KMS-11 (cell line): ENCODE measurements around the gene NEK7.

ENCODE experiments used
- H2AFZ ChIP-seq: fragments of 200-600 bp; sonication (generic); 2 replicates; pipeline ENCODE4 v1.6.1; 2016; ENCODE audit warnings: antibody characterized with exemption, mixed run types, low read depth
- H3K27ac ChIP-seq: fragments of 200-600 bp; sonication (generic); 2 replicates; pipeline ENCODE4 v1.6.1; 2016; ENCODE audit warnings: mild to moderate bottlenecking, mixed run types
- H3K27me3 ChIP-seq: fragments of 200-600 bp; sonication (generic); 2 replicates; pipeline ENCODE4 v1.6.1; 2017; ENCODE audit warnings: mild to moderate bottlenecking, low read depth, mixed run types, moderate library complexity; ENCODE audit not compliant: insufficient read depth
- H3K36me3 ChIP-seq: fragments of 200-600 bp; sonication (generic); 2 replicates; pipeline ENCODE4 v1.6.1; 2017; ENCODE audit warnings: mild to moderate bottlenecking, mixed run types; ENCODE audit not compliant: insufficient read depth
- H3K4me1 ChIP-seq: fragments of 200-600 bp; sonication (generic); 2 replicates; pipeline ENCODE4 v1.6.1; 2016; ENCODE audit warnings: mild to moderate bottlenecking, low read depth, mixed run types; ENCODE audit not compliant: poor library complexity, severe bottlenecking
- H3K4me2 ChIP-seq: fragments of 200-600 bp; sonication (generic); 2 replicates; pipeline ENCODE4 v1.7.0; 2016; ENCODE audit warnings: mild to moderate bottlenecking, mixed run types
- H3K4me3 ChIP-seq: fragments of 200-600 bp; sonication (generic); IDR thresholded peaks from 2 replicates; pipeline ENCODE4 v1.6.1; 2017; ENCODE audit warnings: low read depth, low read length, mixed read lengths; ENCODE audit not compliant: insufficient read depth
- H3K79me2 ChIP-seq: fragments of 200-600 bp; sonication (generic); 2 replicates; pipeline ENCODE4 v1.6.1; 2016; ENCODE audit warnings: low read depth, mixed run types; ENCODE audit not compliant: insufficient read depth
- H3K9ac ChIP-seq: fragments of 200-600 bp; sonication (generic); 2 replicates; pipeline ENCODE4 v1.6.1; 2016; ENCODE audit warnings: mild to moderate bottlenecking, mixed run types
- H4K20me1 ChIP-seq: fragments of 200-600 bp; sonication (generic); 2 replicates; pipeline ENCODE4 v1.6.1; 2016; ENCODE audit warnings: mild to moderate bottlenecking, mixed run types; ENCODE audit not compliant: insufficient read depth
- TF ChIP-seq, protein P1 (sequence below): fragments of 200-600 bp; sonication (generic); conservative IDR thresholded peaks from 2 replicates; pipeline ENCODE4 v1.6.1; 2017; ENCODE audit warnings: low read depth, mild to moderate bottlenecking, antibody characterized with exemption, low read length, moderate library complexity, mixed read lengths

The NEK7 gene

DNA sequence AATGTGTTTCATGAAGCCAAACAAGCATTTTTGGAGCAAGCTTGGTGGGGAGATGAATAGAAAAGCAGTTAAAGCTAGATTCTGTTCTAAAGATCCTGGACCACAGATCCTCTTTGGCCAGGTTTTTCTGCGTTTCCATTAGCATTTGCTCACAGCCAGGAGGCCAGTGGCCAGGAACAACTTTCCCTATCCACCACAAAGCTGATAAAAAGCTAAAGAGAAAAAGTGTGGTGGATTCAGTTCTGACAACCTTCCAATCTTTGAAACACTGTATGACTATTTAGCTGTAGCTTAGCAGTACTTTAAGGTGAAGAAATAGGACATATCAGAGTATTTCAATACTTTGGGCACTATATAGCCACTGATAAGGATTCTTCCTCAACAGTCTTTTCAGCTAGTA lies 3.0 kb upstream of the NEK7 start:
- no peak overlapping the region for H3K4me2 ChIP-seq
- H3K36me3 ChIP-seq, result no peaks in the 10 kb centered on the region
- H3K4me3 ChIP-seq, result no peak overlapping the region
- no peak overlapping the region for H3K27ac ChIP-seq
- H3K27me3 ChIP-seq, result no peaks in the 10 kb centered on the region
- TF ChIP-seq, protein P1, sequence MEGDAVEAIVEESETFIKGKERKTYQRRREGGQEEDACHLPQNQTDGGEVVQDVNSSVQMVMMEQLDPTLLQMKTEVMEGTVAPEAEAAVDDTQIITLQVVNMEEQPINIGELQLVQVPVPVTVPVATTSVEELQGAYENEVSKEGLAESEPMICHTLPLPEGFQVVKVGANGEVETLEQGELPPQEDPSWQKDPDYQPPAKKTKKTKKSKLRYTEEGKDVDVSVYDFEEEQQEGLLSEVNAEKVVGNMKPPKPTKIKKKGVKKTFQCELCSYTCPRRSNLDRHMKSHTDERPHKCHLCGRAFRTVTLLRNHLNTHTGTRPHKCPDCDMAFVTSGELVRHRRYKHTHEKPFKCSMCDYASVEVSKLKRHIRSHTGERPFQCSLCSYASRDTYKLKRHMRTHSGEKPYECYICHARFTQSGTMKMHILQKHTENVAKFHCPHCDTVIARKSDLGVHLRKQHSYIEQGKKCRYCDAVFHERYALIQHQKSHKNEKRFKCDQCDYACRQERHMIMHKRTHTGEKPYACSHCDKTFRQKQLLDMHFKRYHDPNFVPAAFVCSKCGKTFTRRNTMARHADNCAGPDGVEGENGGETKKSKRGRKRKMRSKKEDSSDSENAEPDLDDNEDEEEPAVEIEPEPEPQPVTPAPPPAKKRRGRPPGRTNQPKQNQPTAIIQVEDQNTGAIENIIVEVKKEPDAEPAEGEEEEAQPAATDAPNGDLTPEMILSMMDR, result no peak
- H2AFZ ChIP-seq, result no peak overlapping the region
- H4K20me1 ChIP-seq, result no peaks in the 10 kb centered on the region
- peaks cover 5% of the 10 kb centered on the region for H3K4me1 ChIP-seq
- H3K9ac ChIP-seq, result no peak overlapping the region
- H3K79me2 ChIP-seq, result peaks cover 17% of the 10 kb centered on the region

DNA sequence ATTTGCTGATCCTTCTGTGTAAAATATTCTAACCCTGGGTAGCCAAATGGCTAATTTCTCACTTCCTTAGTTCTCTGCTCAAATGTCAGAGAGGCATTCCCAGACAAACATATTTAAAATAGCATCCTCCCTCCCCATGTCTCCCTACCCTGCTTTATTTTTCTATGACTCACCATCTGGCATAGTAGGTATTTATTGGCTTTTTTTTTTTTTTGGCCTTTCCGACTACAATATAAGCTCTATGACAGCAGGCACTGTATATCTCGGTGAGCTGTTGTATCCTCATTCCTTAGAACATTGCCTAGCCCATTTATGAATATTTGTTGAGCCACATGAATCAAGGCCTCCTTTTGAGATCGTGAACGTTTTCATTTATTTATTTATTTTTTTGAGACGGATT lies 1.5 kb upstream of the NEK7 start:
- no peaks in the 10 kb centered on the region for H4K20me1 ChIP-seq
- H3K9ac ChIP-seq, result no peak overlapping the region
- H3K79me2 ChIP-seq, result peaks cover 32% of the 10 kb centered on the region
- no peaks in the 10 kb centered on the region for H3K27me3 ChIP-seq
- TF ChIP-seq, protein P1, result no peak
- H3K27ac ChIP-seq, result no peak overlapping the region
- H3K4me2 ChIP-seq, result no peak overlapping the region; the same call in 1 of the 2 replicates
- no peak overlapping the region for H2AFZ ChIP-seq
- H3K36me3 ChIP-seq, result no peaks in the 10 kb centered on the region
- peaks cover 15% of the 10 kb centered on the region for H3K4me1 ChIP-seq
- H3K4me3 ChIP-seq, result no peak overlapping the region

DNA sequence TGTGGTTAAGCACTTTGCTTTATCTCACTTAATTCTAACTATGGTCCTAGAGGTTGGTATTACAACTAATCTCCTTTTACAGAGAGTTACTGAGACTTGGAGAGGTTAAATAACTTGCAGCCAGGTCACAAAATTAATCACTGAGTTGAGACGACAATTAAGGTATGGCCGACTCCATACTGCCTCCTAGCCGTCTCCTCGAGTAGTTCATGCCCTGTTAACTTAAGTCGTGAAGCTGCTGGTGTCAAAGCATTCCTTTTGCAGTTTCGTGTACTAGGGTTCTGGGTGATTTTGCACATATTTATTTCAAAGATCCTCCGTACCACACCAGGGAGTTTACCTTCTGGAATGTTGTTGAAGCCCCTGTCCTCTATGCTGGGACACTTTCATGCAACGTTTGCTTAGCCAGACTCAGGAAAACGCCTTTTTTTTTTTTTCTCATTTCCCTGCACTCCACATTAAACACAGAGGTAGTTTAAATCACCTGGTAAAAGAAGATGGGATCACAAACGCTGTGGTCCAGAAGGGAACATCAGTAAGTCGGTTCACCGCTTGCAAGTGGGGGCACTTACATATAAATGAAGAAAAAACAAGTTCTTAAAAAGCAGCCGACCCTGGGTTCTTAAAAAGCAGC lies 570 bp upstream of the NEK7 start:
- Histone ChIP-seq H2AFZ (peak overlapping the region; percentile 95), H3K36me3 (no peaks in the 10 kb centered on the region), H3K4me2 (peak overlapping the region; percentile 50), H4K20me1 (no peaks in the 10 kb centered on the region), H3K4me3 (peak overlapping the region; percentile 92), H3K4me1 (peaks cover 23% of the 10 kb centered on the region), H3K27ac (peak overlapping the region; percentile 78), H3K9ac (peak overlapping the region; percentile 72), H3K27me3 (no peaks in the 10 kb centered on the region), H3K79me2 (peaks cover 42% of the 10 kb centered on the region)
- TF ChIP-seq, protein P1, result peak; percentile 98

DNA sequence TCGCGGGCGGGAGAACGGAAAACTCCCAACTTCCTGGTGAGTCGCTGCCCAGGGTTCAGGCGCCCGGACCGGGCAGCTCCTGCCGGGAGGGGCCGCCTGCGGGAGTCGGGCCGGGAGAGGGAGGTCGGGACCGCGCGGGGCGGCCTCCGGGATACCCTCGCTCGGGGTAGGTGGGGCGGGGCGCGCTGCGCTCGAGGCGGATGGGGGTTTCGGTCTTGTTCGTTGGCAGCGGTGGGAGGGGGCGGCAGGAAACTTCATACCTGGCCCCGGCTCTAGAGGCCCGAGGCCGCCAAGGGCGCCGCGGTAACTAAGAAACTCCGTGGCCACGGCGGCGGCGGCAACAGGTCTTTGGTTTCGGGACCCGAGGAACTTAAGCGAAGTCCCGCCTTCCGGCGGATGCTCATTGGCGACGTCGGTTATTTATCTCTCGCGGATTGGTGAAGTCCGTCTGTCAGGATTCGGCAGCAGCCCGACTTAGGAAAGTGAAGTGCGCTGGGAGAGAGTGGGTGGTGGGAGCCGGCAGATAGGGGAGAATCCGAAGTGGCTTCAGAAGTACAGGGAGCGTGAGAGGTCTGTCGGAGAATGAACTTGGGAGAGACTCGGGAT lies 546 bp downstream of the NEK7 start:
- 0 out of 2 replicates have a peak, but pooled peaks cover under 1% of the 10 kb centered on the region for H4K20me1 ChIP-seq
- H3K4me1 ChIP-seq, result peaks cover 34% of the 10 kb centered on the region
- no peaks in the 10 kb centered on the region for H3K27me3 ChIP-seq
- peak overlapping the region; percentile 95 for H2AFZ ChIP-seq
- H3K4me3 ChIP-seq, result peak overlapping the region; percentile 87
- no peaks in the 10 kb centered on the region for H3K36me3 ChIP-seq
- peak overlapping the region; percentile 72 for H3K9ac ChIP-seq
- H3K4me2 ChIP-seq, result peak overlapping the region; percentile 85
- peaks cover 53% of the 10 kb centered on the region for H3K79me2 ChIP-seq
- peak overlapping the region; percentile 78 for H3K27ac ChIP-seq
- TF ChIP-seq, protein P1, result no peak
